HG02759 (cell line): Measurements from ENCODE around the gene LGALS16.
"Not testable (repeated sequence)": the region's sequence is repeated elsewhere in the genome, so short reads cannot be mapped to it uniquely, and the experiment has no call there.

Source experiments
- ATAC-seq: cut with Tn5 transposase; IDR thresholded peaks from one replicate; pipeline ENCODE4 v1.9.1; 2021; ENCODE audit warnings: mild to moderate bottlenecking, moderate library complexity; ENCODE audit not compliant: unreplicated experiment

LGALS16 gene, protein sequence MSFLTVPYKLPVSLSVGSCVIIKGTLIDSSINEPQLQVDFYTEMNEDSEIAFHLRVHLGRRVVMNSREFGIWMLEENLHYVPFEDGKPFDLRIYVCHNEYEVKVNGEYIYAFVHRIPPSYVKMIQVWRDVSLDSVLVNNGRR

GRCh38 chr19:39655613-39656012, at the start of gene LGALS16:
Gene LGALS16, plus strand, starts transcription at chr19:39655913. Its CDS starts 49 bp downstream, at chr19:39655962.
- ATAC-seq, result no peak

- ATAC-seq, result no peak
Observed at GRCh38 chr19:39607021-39607420, 48.7 kb upstream of the LGALS16 start.

DNA sequence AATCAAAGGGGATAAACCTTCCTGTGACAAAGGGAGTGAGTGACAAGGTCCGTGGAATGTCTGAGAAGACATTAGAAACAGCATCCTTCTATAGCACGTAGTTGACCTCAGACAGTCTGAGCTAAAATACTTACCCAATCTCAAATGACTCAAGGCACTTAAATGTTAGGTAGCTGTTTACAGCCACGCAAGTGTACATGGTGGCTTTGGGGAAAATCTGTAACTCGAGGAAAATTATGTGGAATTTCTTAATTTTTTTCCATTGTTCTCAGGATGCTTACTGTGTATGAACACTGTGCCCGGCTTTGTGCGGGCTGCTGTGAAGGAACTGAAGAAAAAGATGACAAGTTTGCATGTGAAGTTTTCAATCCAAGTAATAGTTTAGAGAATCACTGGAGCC, 48.2 kb upstream of the LGALS16 start:
- ATAC-seq, result no peak

- no peak for ATAC-seq
Observed at GRCh38 chr19:39613597-39613996, 42.1 kb upstream of the LGALS16 start.

GRCh38 chr19:39617745-39618144, 38.0 kb upstream of the LGALS16 start:
- no peak for ATAC-seq

GRCh38 chr19:39623946-39624345, 31.8 kb upstream of the LGALS16 start:
- ATAC-seq, result no peak

DNA sequence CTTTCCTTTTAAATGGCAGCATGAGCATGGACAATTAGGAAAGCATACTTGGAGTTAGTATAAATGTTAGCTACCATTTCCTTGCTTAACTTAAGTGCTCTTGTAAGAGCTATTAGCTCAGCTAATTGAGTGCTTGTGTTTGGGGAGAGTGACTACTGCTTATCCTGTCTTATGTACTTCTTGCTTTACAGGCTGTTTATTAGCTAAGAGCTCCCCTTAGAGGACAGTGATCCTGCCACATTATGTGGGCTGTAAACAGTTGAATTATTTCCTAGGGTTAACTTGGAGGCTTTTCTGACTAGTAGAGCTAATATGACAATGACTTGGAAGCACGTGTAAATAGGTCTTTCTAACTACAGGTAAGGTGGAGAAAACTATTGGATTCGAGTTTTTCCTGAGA, 28.1 kb upstream of the LGALS16 start:
- ATAC-seq, result not testable (repeated sequence)

DNA sequence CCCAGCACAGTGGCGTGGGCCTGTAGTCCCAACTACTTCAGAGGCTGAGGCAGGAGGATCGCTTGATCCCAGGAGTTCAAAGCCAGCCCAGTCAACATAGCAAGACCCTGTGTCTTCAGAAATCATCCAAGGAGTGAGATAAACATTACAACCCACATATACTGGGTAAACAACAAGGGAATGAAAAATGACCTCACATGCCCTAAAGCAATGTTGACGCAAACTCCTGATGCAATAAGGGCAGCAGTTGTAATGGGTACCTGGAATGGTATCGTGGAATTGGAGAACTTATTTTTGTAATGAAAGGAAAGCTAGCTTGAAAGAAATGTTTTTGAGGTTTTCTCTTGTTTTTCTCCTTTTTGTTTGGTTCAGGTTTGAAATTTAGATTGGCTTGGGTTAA, 24.5 kb upstream of the LGALS16 start:
- no peak for ATAC-seq

- no peak for ATAC-seq
Observed at GRCh38 chr19:39631626-39632025, 24.1 kb upstream of the LGALS16 start.

DNA sequence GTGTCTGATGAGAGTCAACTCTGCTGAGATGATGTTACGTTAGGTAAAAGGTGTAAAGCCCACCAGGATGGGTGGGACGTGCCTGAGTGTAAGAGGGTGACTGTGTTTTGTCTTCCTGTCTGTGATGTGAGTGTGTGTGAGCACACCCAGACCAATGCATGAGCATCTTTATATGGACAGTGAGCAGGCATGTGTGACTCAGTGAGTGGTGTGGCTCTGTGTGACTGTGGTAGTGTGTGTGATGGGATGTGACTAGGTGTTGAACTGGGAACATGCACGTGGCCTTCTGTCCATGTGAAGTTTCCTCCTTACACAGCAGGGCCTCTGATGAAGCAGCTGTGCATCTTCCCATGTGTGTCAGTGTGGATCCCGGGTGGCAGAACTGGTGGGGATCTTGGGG, 17.8 kb upstream of the LGALS16 start:
- ATAC-seq, result no peak

DNA sequence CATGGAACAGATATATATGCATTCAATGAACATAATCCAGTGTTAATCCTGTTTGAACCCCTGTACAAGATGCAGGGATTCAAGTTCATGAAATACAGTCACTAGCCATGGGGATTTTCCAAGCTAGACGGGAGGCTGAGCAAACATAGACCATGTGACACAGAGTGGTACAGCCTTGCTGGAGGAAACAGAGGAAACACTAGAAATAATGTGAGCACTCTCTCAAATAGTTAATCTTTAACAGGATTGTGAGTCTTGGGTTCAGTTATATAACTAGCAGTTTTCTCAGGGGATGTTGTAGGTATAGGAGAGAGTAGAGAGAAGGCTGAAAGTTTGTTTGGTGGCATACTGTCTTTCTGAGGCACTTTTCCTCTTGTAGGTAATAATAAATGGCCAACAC, 13.9 kb upstream of the LGALS16 start:
- no peak for ATAC-seq

GRCh38 chr19:39643591-39643990, 12.1 kb upstream of the LGALS16 start:
- no peak for ATAC-seq

GRCh38 chr19:39645800-39646411, 9.8 kb upstream of the LGALS16 start:
- no peak for ATAC-seq

DNA sequence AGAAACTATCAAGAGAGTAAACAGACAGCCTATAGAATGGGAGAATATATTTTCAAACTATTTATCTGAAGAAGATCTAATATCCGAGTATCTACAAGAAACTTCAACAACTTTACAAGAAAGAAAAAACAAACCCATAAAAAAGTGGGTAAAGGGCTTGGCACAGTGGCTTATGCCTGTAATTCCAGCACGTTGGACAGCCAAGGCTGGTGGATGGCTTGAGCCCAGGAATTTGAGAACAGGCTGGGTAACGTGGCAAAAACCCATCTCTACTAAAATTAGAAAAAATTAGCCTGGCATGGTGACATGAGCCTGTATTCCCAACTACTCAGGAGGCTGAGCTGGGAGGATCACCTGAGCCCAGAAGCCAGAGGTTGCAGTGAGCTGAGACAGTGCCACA, 7.8 kb upstream of the LGALS16 start:
- ATAC-seq, result no peak

DNA sequence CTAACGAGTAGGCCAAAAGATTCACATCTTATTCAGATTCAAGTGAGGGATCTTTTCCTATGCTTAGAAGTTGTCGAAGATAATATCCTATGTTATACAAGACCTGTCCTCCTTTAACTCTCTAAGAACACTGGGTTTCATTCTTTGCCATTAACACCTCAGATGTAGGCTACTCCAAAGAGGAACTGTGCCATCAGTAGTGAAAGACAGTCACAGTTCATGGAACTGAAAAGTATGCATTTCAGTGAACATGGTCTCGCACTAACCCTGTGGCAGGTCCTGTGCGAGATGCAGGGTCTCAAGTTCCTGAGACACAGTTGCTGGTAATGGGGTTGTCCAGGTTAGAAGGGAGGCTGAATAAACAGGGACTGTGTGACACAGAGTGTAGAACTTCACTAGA, 4.1 kb downstream of the LGALS16 start:
- no peak for ATAC-seq

DNA sequence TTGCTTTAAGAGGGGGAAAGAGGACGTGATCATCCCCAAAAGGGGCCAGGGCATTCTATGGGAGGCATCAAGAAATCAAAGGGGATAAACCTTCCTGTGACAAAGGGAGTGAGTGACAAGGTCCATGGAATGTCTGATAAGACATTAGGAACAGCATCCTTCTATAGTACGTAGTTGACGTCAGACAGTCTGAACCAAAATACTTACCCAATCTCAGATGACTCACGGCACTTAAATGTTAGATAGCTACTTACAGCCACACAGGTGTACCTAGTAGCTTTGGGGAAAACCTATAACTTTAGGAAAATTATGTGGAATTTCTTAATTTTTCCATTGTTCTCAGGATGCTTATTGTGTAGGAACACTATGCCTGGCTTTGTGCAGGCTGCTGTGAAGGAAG, 4.9 kb downstream of the LGALS16 start:
- no peak for ATAC-seq

- ATAC-seq, result no peak
Observed at GRCh38 chr19:39661565-39661964, 5.9 kb downstream of the LGALS16 start.

DNA sequence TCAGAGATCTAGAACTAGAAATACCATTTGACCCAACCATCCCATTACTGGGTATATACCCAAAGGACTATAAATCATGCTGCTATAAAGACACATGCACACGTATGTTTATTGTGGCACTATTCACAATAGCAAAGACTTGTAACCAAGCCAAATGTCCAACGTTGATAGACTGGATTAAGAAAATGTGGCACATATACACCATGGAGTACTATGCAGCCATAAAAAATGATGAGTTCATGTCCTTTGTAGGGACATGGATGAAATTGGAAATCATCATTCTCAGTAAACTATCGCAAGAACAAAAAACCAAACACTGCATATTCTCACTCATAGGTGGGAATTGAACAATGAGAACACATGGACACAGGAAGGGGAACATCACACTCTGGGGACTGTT, 14.1 kb downstream of the LGALS16 start:
- ATAC-seq, result not testable (repeated sequence)

GRCh38 chr19:39670998-39671397, 15.3 kb downstream of the LGALS16 start:
- no peak for ATAC-seq

DNA sequence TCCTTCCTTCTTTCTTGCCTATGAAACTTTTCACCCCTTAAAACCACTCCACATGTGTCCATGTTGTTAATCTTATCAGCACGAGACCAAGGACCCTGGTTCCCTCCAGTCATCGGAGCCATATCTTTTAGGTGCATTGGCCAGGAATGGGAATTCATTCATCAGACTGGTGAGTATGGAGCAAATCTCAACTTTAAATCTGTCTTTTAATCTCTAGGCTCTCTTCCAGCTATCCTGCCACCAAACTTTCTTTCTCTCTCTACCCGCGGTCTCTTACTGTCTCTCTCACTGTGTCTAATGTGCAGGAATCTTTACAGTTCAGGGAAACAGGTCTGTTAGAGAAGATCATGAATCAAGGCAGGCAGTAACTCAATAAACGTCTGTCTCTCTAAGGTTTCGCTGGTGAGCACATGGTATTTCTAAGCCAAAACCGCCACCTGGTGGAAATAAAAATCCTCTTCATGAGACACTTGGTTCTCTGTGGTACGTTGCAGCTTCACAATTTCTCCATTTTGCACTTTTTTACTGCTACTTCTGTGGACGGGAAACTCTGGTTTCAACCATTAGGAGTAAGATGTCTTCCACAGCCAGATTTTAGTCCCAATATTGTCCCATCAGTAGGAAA, 16.1 kb downstream of the LGALS16 start:
- ATAC-seq, result no peak

DNA sequence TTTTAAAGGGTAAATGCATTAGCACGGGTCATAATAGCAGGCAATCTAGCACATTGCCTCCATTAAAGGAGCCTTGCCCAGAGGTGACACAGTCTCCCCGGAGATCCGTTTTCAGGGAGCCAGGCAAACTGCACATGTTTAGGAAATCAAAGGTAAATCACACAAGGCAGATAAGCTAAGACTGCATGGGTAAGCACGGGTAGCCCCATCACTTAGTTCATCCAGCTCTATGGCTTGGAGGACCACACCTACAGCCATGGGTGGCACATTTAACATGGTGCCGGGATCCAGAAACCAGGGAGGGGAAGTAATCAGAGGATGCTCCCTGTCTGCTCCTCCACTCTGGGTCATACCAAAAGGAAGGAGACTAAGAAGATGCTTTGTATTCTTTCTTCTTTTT, 16.8 kb downstream of the LGALS16 start:
- no peak for ATAC-seq

- ATAC-seq, result not testable (repeated sequence)
Observed at GRCh38 chr19:39673862-39674261, 18.1 kb downstream of the LGALS16 start.

- no peak for ATAC-seq
Observed at GRCh38 chr19:39676004-39676403, 20.3 kb downstream of the LGALS16 start.
